Tibial artery (tissue), 4 donors: ENCODE measurements around the gene AGBL1.

Experiments
- DNase-seq, 2 donors: peaks; one replicate each; pipeline ENCODE4 v3.0.0-alpha.2; 2019
- H3K27ac ChIP-seq, 2 donors: fragments of 200-600 bp; sonication (generic) in 1 of 2; 1 replicate in 1 of 2; 2 replicates in 1 of 2; pipeline ENCODE4 v1.5.1; 2018 to 2019; ENCODE audit warnings: mild to moderate bottlenecking in 1 of 2
- H3K27me3 ChIP-seq, 2 donors: fragments of 200-600 bp; sonication (generic) in 1 of 2; one replicate each; pipeline versions ENCODE4 v1.5.1 to v1.6.0; 2016 to 2019
- H3K36me3 ChIP-seq, 3 donors: fragments of 200-600 bp; sonication (generic) in 2 of 3; one replicate each; pipeline ENCODE4 v1.5.1; 2016 to 2019; ENCODE audit warnings: mild to moderate bottlenecking in 2 of 3
- H3K4me1 ChIP-seq, 4 donors: fragments of 200-600 bp; sonication (generic) in 2 of 4; 1 replicate in 3 of 4; 2 replicates in 1 of 4; pipeline ENCODE4 v1.5.1; 2016 to 2019
- H3K4me3 ChIP-seq, 2 donors: fragments of 200-600 bp; sonication (generic) in 1 of 2; 1 replicate in 1 of 2; 2 replicates in 1 of 2; pipeline ENCODE4 v1.5.1; 2018 to 2019; ENCODE audit warnings: mild to moderate bottlenecking in 2 of 2
- H3K9me3 ChIP-seq, 3 donors: fragments of 200-600 bp; sonication (generic) in 1 of 3; one replicate each; pipeline ENCODE4 v1.5.1; 2016 to 2019
- intact Hi-C: fragments of 100-400 bp; cut with DNase I; formaldehyde crosslinking; loops from one replicate; pipeline ENCODE4 v1.15.0; 2023; ENCODE audit warnings: low total_unique reads
- TF ChIP-seq, protein P1 (sequence below), 2 experiments: fragments of 200-600 bp in 1 of 2; fragments of 450-650 bp in 1 of 2; IDR thresholded peaks; one replicate each; pipeline ENCODE4 v1.5.1; 2017 to 2019; ENCODE audit warnings: antibody characterized with exemption in 2 of 2, mild to moderate bottlenecking in 1 of 2, moderate library complexity in 1 of 2

Gene AGBL1

DNA sequence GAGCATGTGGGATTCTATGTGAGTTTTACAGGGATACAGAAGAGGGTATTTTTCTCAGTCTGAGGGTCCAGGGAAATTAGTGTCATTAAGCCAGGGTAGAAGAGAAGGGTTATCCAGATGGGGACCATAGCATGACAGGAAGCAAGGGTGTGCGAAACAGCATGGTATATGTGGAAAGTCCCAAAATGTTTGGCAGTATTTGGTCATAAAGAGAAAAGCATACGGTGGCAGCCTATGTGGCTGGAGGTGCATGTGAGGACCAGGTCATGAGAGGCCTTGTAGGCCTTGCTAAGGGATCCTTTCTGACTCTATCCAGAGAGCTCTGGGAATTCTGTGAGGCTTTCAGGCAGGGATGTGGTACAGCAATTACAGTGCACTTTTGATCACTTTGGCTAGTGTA lies 411.4 kb downstream of the AGBL1 start:
- TF ChIP-seq, protein P1, sequence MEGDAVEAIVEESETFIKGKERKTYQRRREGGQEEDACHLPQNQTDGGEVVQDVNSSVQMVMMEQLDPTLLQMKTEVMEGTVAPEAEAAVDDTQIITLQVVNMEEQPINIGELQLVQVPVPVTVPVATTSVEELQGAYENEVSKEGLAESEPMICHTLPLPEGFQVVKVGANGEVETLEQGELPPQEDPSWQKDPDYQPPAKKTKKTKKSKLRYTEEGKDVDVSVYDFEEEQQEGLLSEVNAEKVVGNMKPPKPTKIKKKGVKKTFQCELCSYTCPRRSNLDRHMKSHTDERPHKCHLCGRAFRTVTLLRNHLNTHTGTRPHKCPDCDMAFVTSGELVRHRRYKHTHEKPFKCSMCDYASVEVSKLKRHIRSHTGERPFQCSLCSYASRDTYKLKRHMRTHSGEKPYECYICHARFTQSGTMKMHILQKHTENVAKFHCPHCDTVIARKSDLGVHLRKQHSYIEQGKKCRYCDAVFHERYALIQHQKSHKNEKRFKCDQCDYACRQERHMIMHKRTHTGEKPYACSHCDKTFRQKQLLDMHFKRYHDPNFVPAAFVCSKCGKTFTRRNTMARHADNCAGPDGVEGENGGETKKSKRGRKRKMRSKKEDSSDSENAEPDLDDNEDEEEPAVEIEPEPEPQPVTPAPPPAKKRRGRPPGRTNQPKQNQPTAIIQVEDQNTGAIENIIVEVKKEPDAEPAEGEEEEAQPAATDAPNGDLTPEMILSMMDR (IDR thresholded peaks at IDR 0.05): no peak
- Histone ChIP-seq H3K4me3 (no peak overlapping the region), H3K4me1 (no peaks in the 10 kb centered on the region), H3K27me3 (no peaks in the 10 kb centered on the region), H3K27ac (no peak overlapping the region), H3K9me3 (no peaks in the 10 kb centered on the region), H3K36me3 (no peaks in the 10 kb centered on the region)
- no peak for DNase-seq
- intact Hi-C loops: no loop called here

DNA sequence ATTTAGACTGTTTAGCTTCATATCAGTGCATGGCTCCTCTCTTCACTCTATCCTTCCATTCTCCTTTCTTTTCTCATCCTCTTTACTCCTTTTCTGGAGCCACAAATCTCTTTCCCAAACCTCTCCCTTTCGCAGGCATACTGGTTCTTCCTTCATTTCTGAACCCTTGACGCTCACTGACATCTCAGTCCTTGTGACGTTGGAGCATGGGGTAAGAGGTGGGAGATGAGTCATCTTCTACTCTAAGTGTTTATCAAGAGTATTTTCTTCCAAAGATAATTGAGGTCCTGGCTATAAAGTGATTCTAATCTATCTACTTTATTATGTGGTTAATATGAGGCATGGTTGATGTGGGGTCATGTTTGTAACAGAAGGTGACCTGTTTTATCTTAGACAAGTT lies 414.2 kb downstream of the AGBL1 start:
- TF ChIP-seq, protein P1 (IDR thresholded peaks at IDR 0.05): no peak
- intact Hi-C loops: loop anchor here (1.0 kb wide), 1 partner anchor 42 kb away; no protein-coding TSS in a partner anchor
- no peak overlapping the region for H3K4me3 ChIP-seq

DNA sequence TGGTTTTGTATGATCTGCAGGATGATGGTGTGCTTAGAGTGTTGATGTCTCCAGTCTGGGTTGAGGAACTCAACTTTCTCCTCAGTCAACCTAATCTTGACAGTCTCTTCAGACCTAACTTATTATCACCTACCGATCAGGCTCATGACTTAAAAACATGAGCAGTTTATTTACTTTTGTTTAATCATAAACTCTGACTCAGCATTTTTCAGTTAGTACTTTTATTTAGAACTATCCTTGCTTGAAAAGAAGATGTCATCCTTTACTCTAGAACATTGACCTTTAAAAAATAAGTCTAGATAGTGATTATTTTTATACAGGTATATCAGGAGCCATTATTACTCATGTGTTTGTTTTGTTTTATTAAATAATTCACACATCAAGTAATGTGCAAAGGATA lies 414.8 kb downstream of the AGBL1 start:
- intact Hi-C loops: no loop called here
- Histone ChIP-seq H3K36me3 (no peaks in the 10 kb centered on the region), H3K27ac (no peak overlapping the region), H3K4me1 (no peaks in the 10 kb centered on the region), H3K4me3 (no peak overlapping the region), H3K27me3 (no peaks in the 10 kb centered on the region), H3K9me3 (no peaks in the 10 kb centered on the region)
- TF ChIP-seq, protein P1 (IDR thresholded peaks at IDR 0.05): no peak
- no peak for DNase-seq

More for the DNA sequence above, 414.2 kb downstream of the AGBL1 start:
- Histone ChIP-seq H3K9me3 (no peaks in the 10 kb centered on the region), H3K27me3 (no peaks in the 10 kb centered on the region), H3K27ac (no peak overlapping the region), H3K36me3 (no peaks in the 10 kb centered on the region), H3K4me1 (no peaks in the 10 kb centered on the region)
- DNase-seq: no peak

DNA sequence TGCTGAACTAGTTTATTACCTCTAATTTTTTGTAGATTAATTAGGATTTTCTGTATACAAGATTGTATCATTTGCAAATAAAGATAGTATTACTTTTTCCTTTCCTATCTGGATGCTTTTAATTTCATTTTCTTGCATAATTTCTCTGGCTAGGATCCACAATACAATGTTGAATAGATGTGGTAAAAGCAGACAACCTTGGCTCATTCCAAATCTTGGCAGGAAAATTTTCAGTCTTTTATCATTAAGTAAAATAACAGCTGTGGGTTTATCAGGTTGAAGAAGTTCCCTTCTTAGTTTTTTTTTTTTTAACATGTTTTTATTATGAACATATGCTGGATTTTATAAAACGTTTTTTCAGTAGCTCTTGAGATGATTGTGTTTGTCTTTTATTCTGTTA lies 422.6 kb downstream of the AGBL1 start:
- no peak for DNase-seq
- Histone ChIP-seq H3K4me1 (no peaks in the 10 kb centered on the region), H3K27ac (no peak overlapping the region), H3K9me3 (no peaks in the 10 kb centered on the region), H3K27me3 (no peaks in the 10 kb centered on the region), H3K36me3 (no peaks in the 10 kb centered on the region), H3K4me3 (no peak overlapping the region)
- TF ChIP-seq, protein P1 (IDR thresholded peaks at IDR 0.05): no peak
- intact Hi-C loops: no loop called here

DNA sequence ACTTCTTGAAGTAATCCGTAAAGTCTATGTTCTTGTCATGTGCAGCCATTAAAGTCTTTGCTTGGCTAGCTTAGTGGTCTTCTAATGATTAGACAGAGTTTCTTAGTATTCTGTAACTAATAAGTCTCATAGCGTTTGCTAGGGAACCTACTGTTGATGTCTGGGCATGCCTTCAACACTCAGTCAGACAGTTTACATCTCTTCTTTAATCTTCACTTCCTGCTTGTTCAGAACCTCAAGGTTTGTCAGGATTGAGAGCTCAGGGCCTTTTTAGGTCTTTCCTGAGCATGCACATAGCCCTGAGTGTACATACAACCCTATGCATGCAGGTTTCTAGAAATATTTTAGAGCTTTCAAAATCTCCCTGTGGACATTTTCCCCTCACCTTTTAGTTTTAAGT lies 426.3 kb downstream of the AGBL1 start:
- H3K4me1 ChIP-seq: no peaks in the 10 kb centered on the region
- intact Hi-C loops: no loop called here
- DNase-seq: no peak
- H3K27ac ChIP-seq: no peak overlapping the region
- H3K4me3 ChIP-seq: no peak overlapping the region
- H3K27me3 ChIP-seq: no peaks in the 10 kb centered on the region
- TF ChIP-seq, protein P1 (IDR thresholded peaks at IDR 0.05): no peak
- no peaks in the 10 kb centered on the region for H3K9me3 ChIP-seq
- H3K36me3 ChIP-seq: no peaks in the 10 kb centered on the region

DNA sequence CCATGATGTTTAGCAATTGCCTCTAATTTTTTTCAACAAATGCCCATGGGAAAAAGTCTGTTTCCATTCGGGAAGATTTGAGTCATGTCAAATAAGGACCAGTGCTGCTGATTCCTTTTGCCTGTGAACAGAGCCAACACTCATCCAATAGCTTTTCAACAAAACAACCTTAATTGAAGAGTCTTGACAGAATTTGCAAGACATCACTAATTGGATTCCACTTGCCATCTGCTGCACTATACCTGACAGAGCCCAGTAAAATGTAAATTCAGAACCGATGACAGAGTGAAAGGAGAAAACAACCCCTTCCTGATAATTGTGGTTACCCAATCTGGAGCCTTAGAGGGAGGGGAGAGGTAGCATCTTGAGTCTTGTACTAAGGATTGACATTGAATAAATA lies 426.7 kb downstream of the AGBL1 start:
- TF ChIP-seq, protein P1 (IDR thresholded peaks at IDR 0.05): no peak
- Histone ChIP-seq H3K36me3 (no peaks in the 10 kb centered on the region), H3K27ac (no peak overlapping the region), H3K4me3 (no peak overlapping the region), H3K9me3 (no peaks in the 10 kb centered on the region), H3K27me3 (no peaks in the 10 kb centered on the region), H3K4me1 (no peaks in the 10 kb centered on the region)
- intact Hi-C loops: no loop called here
- no peak for DNase-seq
